GM19035 (cell line): ENCODE measurements around the gene IFT27.
"Not testable (repeated sequence)": the region's sequence is repeated elsewhere in the genome, so short reads cannot be mapped to it uniquely, and the experiment has no call there.

ENCODE experiments used
- ATAC-seq: cut with Tn5 transposase; IDR thresholded peaks from one replicate; pipeline ENCODE4 v1.9.1; 2021; ENCODE audit not compliant: unreplicated experiment

IFT27 gene

GRCh38 chr22:36745301-36745995 is 30.5 kb downstream of the IFT27 start:
- ATAC-seq, result no peak

DNA sequence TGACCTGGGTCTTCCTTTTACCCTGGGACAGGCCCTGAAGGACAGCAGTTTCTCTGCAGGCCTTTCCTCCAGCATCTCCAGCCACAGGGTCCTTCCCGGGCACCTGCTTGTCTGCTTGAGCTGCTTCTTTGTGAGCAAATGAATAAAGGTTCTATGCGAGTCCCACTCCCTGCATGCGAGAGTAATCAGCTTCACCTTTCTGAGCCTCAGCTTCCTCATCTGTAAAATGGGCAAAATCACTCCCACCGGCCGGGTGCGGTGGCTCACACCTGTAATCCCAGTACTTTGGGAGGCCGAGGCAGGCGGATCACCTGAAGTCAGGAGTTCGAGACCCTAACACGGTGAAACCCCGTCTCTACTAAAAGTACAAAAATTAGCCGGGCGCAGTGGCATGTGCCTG is 31.1 kb downstream of the IFT27 start:
- ATAC-seq, result no peak

GRCh38 chr22:36744413-36744765 is 31.5 kb downstream of the IFT27 start:
- ATAC-seq, result no peak

DNA sequence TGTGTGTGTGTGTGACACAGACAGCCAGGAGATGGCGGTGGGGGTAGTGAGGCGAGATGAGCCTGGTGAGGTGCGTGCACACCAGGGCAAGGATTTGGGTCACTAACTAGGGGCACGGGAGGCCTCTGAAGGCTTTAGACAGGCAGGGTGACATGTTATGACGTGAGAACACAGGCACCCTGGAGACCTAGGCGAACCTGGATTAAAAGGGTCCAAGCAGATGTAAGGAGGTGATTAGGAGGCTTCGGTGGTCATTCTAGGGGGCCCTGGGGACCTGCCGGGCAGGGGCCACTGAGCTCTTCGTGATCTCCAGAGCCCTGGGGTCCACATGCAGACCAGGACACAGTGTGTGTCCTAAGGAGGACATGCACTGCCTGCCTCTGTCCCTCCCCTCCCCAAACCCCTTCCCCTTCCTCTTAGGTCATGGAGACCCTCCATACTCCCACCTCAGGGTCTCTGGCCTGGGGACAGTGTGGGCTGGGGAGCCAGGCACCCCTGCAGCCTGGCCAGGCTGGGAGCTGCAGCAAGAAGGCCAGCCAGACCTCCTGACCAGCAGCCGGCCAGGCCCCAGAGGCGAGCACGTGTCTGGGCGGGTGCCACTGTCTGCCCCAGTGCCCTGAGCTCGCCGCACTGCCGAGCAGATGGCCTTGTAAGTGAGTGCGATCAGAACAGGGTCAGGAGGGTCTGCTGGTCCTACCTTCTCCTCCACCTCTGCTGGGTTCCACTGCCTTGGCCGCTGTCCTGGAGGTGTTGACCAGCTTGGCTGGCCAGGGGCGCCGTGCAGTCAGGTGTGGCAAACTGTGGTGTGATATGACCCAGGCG is 32.1 kb downstream of the IFT27 start:
- ATAC-seq, result no peak

DNA sequence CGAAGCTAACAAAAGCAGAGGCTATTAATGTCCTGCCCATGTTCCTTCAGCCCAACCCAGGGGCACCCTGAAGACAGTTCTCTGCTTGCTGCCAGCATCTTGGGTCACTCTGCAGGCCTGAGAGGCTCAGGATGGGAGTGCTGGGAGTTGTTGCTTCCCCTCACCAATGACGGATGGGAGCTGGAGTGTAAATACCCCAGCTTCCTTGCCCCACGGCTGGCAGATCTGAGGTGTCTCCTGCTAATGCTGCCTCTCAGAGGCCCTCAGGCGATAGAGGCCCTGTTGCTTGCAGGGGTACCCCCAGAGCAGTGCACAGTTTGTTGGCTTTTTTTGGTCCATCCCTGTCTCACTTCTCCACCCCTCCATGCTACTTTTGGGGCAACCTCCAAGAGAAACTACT is 32.9 kb downstream of the IFT27 start:
- ATAC-seq, result no peak

DNA sequence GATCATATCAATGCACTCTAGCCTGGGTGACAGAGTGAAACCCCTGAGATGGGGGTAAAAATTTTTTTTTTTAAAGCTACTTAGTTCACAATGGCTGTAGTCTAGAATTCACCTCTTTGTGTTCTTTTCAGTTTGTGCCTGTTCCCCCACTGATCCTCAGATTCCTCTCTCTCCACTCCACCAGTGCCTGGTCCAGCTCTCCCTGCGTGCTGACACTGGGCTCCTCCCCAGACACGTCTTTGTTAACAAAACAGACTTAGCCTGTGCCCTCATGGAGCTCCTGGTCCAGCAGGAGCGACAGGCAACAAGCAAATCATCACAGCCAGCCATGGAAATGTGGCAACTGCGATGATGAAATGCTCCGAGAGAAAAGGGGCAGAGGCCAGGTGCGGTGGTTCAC is 34.0 kb downstream of the IFT27 start:
- no peak for ATAC-seq

DNA sequence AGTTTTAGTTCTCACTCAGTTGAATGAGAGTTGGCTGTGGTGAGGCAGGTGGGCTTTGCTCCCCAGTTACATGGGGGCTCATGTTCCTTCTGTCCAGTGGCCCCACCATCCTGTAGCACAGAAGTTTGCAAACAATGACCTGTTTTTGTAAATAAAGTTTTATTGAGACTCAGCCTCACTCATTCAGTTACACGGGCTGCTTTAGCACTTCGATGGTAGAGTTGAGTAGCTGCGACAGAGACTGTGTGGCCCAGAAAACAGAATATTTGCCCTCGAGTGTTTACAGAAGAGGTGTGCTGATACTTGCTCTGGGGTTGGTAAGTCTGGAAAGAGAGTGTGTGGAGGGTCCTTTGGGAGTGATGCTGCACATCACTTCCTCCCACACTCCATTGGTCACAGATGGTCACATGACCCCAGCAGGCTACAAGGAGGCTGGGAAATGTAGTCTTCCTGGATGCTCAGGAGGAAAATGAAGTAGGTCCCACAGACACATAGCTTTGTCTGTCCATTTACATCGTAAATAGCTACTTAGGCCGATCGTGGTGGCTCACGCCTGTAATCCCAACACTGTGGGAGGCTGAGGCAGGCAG is 34.6 kb downstream of the IFT27 start:
- ATAC-seq, result no peak

DNA sequence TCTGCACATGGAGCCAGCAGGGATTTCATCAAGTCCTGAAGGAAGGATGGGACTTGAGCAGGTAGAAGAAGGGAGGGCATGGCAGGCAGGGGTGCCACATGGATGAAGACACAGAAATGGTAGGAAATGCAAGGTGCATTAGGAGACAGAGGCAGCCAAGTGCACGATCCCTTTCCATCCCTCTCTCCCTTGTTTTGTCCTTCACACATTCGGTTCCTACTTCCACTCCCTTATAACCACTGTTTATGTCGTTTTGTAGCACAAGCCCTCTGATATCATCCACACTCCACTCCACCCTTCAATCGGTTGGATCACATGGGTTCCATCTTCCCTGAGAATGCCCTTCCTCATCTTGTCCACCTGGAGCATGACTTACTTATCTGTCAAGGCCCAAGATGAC is 35.2 kb downstream of the IFT27 start:
- ATAC-seq, result no peak

GRCh38 chr22:36739185-36739584 is 36.7 kb downstream of the IFT27 start:
- ATAC-seq, result no peak

DNA sequence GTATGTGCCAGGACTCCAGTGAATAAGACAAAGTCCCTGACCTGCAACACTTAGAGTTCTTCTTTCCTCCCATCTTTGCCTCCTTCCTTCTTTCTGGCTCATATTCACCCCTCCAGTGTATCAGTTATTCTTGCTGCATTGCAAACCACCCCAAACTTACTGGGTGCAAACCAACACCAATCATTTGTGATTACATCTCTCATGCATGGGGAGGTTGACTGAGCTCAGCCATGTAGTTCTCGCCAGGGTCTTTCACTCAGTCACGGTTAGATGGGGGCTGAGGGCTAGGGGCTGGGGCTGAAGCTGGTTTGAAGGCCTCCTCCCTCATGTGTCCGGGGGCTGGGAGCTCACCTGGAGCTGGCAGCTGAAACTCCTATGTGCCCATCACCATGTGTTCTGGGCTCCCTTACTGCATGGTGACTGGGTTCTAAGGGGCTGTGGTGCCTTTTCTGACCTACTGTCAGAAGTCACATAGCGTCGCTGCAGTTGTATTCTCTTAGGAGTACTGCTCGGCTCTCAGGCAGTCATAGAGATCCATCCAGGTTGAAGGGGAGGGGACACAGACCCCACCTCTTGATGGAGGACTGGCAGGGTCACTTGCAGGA is 37.4 kb downstream of the IFT27 start:
- ATAC-seq, result no peak

GRCh38 chr22:36737776-36738175 is 38.1 kb downstream of the IFT27 start:
- no peak for ATAC-seq

- ATAC-seq, result no peak
These were observed 39.1 kb downstream of the IFT27 start for GRCh38 chr22:36736701-36737320.

DNA sequence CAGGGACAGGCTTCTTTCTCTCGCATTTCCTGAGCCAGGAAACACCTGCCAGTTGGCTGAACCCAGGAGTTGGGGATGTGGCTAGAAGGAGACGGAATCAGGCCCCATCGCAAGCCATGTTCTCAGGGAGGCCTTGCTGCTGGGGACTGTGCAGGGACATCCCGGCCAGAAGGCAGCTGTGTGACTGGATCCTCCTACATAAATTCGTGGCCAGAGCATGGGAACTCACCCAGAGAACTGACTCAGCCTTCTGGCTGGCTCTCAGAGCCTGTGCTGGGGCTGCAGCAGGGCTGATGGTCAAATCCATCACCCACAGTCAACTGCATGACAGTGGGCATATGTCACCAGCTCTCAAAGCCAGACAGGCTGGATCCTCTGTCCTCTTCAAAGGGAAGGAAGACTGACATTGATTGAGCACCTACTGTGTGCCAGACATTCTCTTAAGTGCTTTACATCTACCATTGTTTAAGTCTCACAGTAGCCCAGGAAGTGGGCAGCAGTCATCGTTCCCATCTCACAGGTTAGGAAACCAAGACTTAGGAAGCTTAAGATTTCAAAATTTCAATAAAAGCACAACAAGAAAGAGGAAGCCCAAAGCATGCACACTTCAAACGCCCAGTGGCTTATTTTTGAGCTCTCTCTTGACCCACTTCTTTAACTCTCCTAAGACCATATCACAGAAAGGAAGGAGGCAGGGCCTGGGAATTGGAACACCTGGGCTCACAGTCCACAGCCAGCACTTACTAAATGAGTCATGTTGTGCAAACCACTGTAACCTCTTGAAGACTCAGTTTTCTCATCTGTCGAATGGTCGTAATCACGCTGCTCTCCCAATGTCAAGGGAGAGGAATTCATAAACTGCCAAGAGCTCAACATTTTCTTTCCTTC is 41.5 kb downstream of the IFT27 start:
- ATAC-seq, result no peak

DNA sequence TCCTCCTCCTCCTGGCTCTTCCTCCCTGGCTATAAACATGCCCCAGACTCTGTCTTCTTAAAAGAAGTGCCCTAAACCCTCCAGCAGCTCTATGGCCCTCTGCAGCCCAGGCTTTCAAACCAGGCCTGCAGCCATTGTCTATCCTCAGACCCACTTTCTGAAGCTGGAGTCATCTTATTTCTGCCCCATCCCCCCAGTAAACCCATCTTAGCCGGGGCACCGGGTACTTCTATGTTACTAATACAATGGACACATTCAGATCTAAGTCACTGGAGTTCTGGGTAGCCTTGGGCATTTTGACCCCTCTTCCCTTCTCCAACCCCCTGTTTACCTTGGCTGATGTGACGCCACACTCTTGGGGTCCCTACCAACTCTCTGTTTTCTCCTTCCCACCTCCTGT is 42.6 kb downstream of the IFT27 start:
- ATAC-seq, result no peak

DNA sequence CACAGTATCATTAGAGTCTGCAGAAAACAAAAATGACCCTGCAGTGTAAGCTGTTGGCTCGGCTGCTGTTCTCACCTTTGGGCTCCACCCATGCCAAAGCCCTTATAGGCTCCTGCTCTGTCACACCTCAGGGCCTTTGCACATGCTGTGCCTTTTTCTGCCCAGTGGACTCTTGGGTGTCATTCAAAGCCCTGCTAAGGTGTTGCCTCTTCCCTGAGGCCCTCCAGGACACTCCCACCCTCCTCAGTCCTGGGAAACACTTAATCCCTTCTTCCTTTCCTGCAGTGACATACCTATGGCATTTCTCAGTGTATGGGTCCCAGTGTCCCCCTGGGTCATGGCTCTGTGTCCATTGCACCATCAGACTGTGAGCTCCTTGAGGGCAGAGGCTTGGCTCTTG is 43.3 kb downstream of the IFT27 start:
- ATAC-seq, result no peak

DNA sequence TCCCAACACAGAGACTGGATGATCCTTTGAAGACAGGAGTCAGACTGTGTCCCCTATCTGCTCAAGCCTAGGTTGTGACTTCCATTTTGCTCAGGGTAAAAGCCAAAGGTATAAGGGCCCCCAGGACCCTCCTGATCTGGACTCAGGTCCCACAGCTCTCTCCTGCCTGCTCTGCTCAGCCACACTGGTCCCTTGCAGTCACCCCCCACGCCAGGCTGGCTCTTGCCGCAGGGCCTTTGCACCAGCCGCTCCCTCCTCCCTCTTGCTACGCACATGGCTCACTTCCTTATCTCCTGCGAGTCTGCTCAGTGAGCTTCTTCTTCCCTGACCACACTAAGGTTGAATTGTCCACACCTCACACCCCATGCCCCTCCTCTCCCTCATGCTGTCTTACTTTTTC is 44.0 kb downstream of the IFT27 start:
- no peak for ATAC-seq

GRCh38 chr22:36731321-36731720 is 44.6 kb downstream of the IFT27 start:
- not testable (repeated sequence) for ATAC-seq

DNA sequence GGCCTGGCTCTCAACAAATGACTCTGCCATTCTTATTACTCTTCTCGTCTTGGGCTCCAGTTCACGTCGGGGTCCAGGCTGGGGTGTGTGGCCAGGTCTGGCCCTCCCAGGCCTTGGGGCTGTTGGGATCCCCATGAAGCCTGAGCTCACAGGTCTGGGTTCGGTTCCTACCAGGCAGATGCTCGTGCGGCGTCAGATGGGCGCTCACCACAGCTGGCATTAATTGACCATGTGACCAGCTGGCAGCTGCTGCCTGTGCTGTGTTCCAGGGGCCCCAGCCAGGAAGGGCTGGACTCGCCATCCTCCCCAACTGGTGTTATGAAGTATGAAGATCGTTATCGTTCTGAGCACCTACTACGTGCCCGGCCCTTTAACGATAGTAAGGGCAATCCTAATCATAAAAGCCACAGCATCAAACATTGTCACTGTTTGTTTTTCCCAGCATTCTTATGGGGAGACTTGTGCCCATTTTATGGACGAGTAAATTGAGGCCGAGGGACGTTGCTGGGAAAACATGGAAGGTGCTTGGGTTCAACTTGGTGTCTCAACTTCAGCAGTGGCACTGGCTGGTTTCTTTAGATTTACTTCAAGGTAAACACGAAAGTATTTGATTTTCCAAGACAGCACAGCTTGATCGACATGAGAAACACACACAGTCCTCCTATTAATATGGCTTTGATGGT is 45.6 kb downstream of the IFT27 start:
- no peak for ATAC-seq

DNA sequence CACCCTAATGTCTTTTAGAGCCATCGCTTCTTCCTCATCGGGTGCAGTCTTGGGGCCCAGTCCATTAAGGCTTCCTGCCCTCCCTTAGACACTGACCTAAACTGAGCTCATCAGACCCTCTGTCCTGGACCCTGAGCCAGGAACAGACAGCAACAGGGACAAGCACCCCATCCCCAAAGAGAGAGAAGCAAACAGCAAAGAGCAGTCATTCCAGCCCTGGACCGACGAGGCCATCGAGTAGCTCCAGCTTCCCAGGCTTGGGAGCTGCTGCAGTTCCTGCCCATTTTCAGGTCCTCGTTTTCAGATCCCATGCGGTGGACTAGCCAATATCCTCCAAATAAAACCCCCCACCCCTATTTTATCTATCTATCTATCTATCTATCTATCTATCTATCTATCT is 46.6 kb downstream of the IFT27 start:
- ATAC-seq, result no peak

- no peak for ATAC-seq
These were observed 47.4 kb downstream of the IFT27 start for GRCh38 chr22:36728505-36728904.
